SW480 (cell line): ENCODE measurements around the gene FBXL2.
A peak's percentile ranks its signal among the peaks of the same experiment; 100 is the strongest.
"Not testable (repeated sequence)": the region's sequence is repeated elsewhere in the genome, so short reads cannot be mapped to it uniquely, and the experiment has no call there.

Source experiments
- DNase-seq: peaks from one replicate; pipeline ENCODE4 v3.0.0-alpha.2; 2016; ENCODE audit warnings: low spot score

Gene FBXL2

GRCh38 chr3:33388374-33389100 is 111.3 kb downstream of the FBXL2 start:
- DNase-seq, result no peak

GRCh38 chr3:33389908-33390307 is 112.7 kb downstream of the FBXL2 start:
- DNase-seq, result no peak

- DNase-seq, result no peak
These were observed 114.2 kb downstream of the FBXL2 start for GRCh38 chr3:33391255-33391995.

GRCh38 chr3:33392144-33392543 is 114.9 kb downstream of the FBXL2 start:
- DNase-seq, result no peak

- peak; percentile 40 for DNase-seq
These were observed 115.5 kb downstream of the FBXL2 start for GRCh38 chr3:33392703-33393125.

GRCh38 chr3:33394403-33395054 is 117.3 kb downstream of the FBXL2 start:
- DNase-seq, result no peak

GRCh38 chr3:33395900-33396299 is 118.7 kb downstream of the FBXL2 start:
- DNase-seq, result no peak

GRCh38 chr3:33398410-33398809 is 121.2 kb downstream of the FBXL2 start:
- DNase-seq, result no peak

- no peak for DNase-seq
These were observed 124.5 kb downstream of the FBXL2 start for GRCh38 chr3:33401781-33402180.

- no peak for DNase-seq
These were observed 125.7 kb downstream of the FBXL2 start for GRCh38 chr3:33402936-33403335.

- no peak for DNase-seq
These were observed 126.5 kb downstream of the FBXL2 start for GRCh38 chr3:33403756-33404155.

- not testable (repeated sequence) for DNase-seq
These were observed 133.6 kb downstream of the FBXL2 start for GRCh38 chr3:33410816-33411215.

GRCh38 chr3:33417066-33417673 is 139.9 kb downstream of the FBXL2 start:
- no peak for DNase-seq

GRCh38 chr3:33419948-33420347 is 142.7 kb downstream of the FBXL2 start:
- DNase-seq, result no peak

- no peak for DNase-seq
These were observed 143.7 kb downstream of the FBXL2 start for GRCh38 chr3:33420966-33421365.

GRCh38 chr3:33424606-33425452 is 147.6 kb downstream of the FBXL2 start:
- no peak for DNase-seq

GRCh38 chr3:33425453-33425852 is 148.2 kb downstream of the FBXL2 start:
- DNase-seq, result no peak

GRCh38 chr3:33426068-33426467 is 148.8 kb downstream of the FBXL2 start:
- no peak for DNase-seq

- DNase-seq, result no peak
These were observed 149.5 kb downstream of the FBXL2 start for GRCh38 chr3:33426630-33427317.

GRCh38 chr3:33428734-33429133 is 151.5 kb downstream of the FBXL2 start:
- DNase-seq, result no peak

- not testable (repeated sequence) for DNase-seq
These were observed 152.1 kb downstream of the FBXL2 start for GRCh38 chr3:33429306-33429705.
